GM23248 (cell line): ENCODE results near the gene ATP5F1C.

Source experiments
- EZH2 ChIP-seq: fragments of 200-600 bp; sonication (generic); IDR thresholded peaks from 2 replicates; pipeline ENCODE4 v1.6.1; 2018; ENCODE audit warnings: antibody characterized with exemption, mild to moderate bottlenecking; ENCODE audit not compliant: insufficient read depth, poor library complexity, severe bottlenecking
- EZH2phosphoT487 ChIP-seq: fragments of 200-600 bp; sonication (generic); IDR thresholded peaks from 2 replicates; pipeline ENCODE4 v1.6.1; 2018; ENCODE audit warnings: antibody characterized with exemption, moderate library complexity, mild to moderate bottlenecking, low read depth; ENCODE audit not compliant: insufficient read depth

DNA sequence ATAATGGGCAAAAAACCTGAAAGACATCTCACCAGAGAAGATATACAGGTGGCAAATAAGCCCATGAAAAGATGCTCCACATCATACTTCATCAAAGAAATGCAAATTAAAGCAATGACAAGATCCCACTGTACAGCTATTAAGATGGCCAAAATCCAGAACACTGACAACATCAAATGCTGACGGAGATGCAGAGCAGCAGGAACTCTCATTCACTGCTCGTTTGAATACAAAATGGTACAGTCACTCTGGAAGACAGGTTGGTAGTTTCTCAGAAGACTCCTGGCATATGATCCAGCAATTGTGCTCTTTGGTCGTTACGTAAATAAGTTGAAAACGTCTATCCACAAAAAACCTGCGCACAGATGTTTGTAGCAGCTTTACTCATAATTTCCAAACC, 35.7 kb upstream of the ATP5F1C start:
- TF ChIP-seq EZH2phosphoT487, result no peak
- TF ChIP-seq EZH2, result no peak
